ENCODE measurements around the gene PRRT1B.
"Not testable (repeated sequence)": the region's sequence is repeated elsewhere in the genome, so short reads cannot be mapped to it uniquely, and the experiment has no call there.

PRRT1B gene

GRCh38 chr9:131522257-131523085 is 22.9 kb upstream of the PRRT1B start:
- DNase-seq: no peak

GRCh38 chr9:131523086-131523388 is 22.3 kb upstream of the PRRT1B start:
- no peak for DNase-seq

GRCh38 chr9:131523451-131524435 is 21.6 kb upstream of the PRRT1B start:
- DNase-seq: no peak

GRCh38 chr9:131524665-131525315 is 20.5 kb upstream of the PRRT1B start:
- DNase-seq: no peak

- no peak for DNase-seq
Measured at GRCh38 chr9:131525643-131526565, 19.4 kb upstream of the PRRT1B start.

- no peak for DNase-seq
Measured at GRCh38 chr9:131528186-131528585, 17.1 kb upstream of the PRRT1B start.

GRCh38 chr9:131528886-131529505 is 16.3 kb upstream of the PRRT1B start:
- no peak for DNase-seq

- no peak for DNase-seq
Measured at GRCh38 chr9:131529597-131530545, 15.5 kb upstream of the PRRT1B start.

- no peak for DNase-seq
Measured at GRCh38 chr9:131530546-131530919, 14.8 kb upstream of the PRRT1B start.

GRCh38 chr9:131530920-131531832 is 14.1 kb upstream of the PRRT1B start, which contains the start of gene UCK1:
UCK1 (minus strand) TSS chr9:131531263; CDS start chr9:131531174, 89 bp downstream.
- peak; percentile 55 to 89 (median 66) for DNase-seq

- DNase-seq: peak in 1 of 5 experiments; percentile 50
Measured at GRCh38 chr9:131534721-131535237, 10.5 kb upstream of the PRRT1B start.

- DNase-seq: no peak
Measured at GRCh38 chr9:131537946-131538345, 7.4 kb upstream of the PRRT1B start.

GRCh38 chr9:131539223-131539923 is 6.0 kb upstream of the PRRT1B start:
- DNase-seq: peak in 2 of 5 experiments; percentile 43 to 81

- no peak for DNase-seq
Measured at GRCh38 chr9:131543141-131543540, 2.2 kb upstream of the PRRT1B start.

GRCh38 chr9:131545786-131546335 is 538 bp downstream of the PRRT1B start:
- no peak for DNase-seq

GRCh38 chr9:131546336-131547084 is 1.2 kb downstream of the PRRT1B start:
- peak in 1 of 5 experiments; percentile 40 for DNase-seq

- not testable (repeated sequence) for DNase-seq
Measured at GRCh38 chr9:131549186-131549585, 3.9 kb downstream of the PRRT1B start.
